Fibroblast of lung (primary cell): Measurements from ENCODE around the gene TMC1. TPM values are rescaled to one million over a fixed set of nuclear protein-coding genes. Genes with fewer than 3 reads are reported as not detected.

Source experiments
- DNase-seq, 2 donors: peaks; one replicate each; pipeline versions ENCODE4 v3.0.0 to v3.0.0-alpha.2; 2010; ENCODE audit warnings: low read depth in 2 of 2
- H2AFZ ChIP-seq: 2 replicates; pipeline ENCODE4 v1.5.1; 2012; ENCODE audit warnings: low read length, control low read depth, inconsistent platforms
- H3K27ac ChIP-seq: 2 replicates; pipeline ENCODE4 v1.5.1; 2011; ENCODE audit warnings: low read length, control low read depth; ENCODE audit not compliant: insufficient read depth
- H3K27me3 ChIP-seq: 2 replicates; pipeline ENCODE4 v1.5.1; 2011; ENCODE audit warnings: mild to moderate bottlenecking, low read length; ENCODE audit not compliant: control insufficient read depth, insufficient read depth
- H3K36me3 ChIP-seq: 2 replicates; pipeline ENCODE4 v1.5.1; 2011; ENCODE audit warnings: low read length; ENCODE audit not compliant: control insufficient read depth, insufficient read depth
- H3K4me1 ChIP-seq: 2 replicates; pipeline ENCODE4 v1.5.1; 2011; ENCODE audit warnings: low read length; ENCODE audit not compliant: control insufficient read depth, insufficient read depth; ENCODE audit errors: extremely low read depth
- H3K4me2 ChIP-seq: 2 replicates; pipeline ENCODE4 v1.5.1; 2011; ENCODE audit warnings: low read length, control low read depth; ENCODE audit not compliant: insufficient read depth; ENCODE audit errors: extremely low read depth
- H3K4me3 ChIP-seq, 4 experiments: fragments of 200-600 bp in 1 of 4; sonication (generic) in 1 of 4; replicated peaks in 1 of 4; 2 replicates each; pipeline ENCODE4 v1.5.1; 2011 to 2016; ENCODE audit warnings: low read length in 4 of 4, low read depth in 3 of 4, mild to moderate bottlenecking in 3 of 4, control low read depth in 2 of 4, inconsistent platforms in 1 of 4, mixed read lengths in 1 of 4; ENCODE audit not compliant: insufficient read depth in 1 of 4; ENCODE audit errors: control extremely low read depth in 1 of 4
- H3K79me2 ChIP-seq: 2 replicates; pipeline ENCODE4 v1.5.1; 2012; ENCODE audit warnings: mild to moderate bottlenecking, low read length, inconsistent platforms; ENCODE audit not compliant: control insufficient read depth, insufficient read depth
- H3K9ac ChIP-seq: 2 replicates; pipeline ENCODE4 v1.5.1; 2011; ENCODE audit warnings: mild to moderate bottlenecking, low read length, control low read depth; ENCODE audit not compliant: insufficient read depth
- H3K9me3 ChIP-seq: 2 replicates; pipeline ENCODE4 v1.5.1; 2012; ENCODE audit warnings: low read depth, low read length; ENCODE audit not compliant: control insufficient read depth, insufficient read depth
- H4K20me1 ChIP-seq: 2 replicates; pipeline ENCODE4 v1.5.1; 2011; ENCODE audit warnings: low read length; ENCODE audit not compliant: control insufficient read depth, insufficient read depth; ENCODE audit errors: extremely low read depth
- CTCF ChIP-seq, 2 donors: IDR thresholded peaks in 1 of 2; conservative IDR thresholded peaks in 1 of 2; 1 replicate in 1 of 2; 2 replicates in 1 of 2; pipeline ENCODE4 v1.5.1; 2011 to 2012; ENCODE audit warnings: low read length in 2 of 2, control low read depth in 1 of 2, inconsistent platforms in 1 of 2, low read depth in 1 of 2, mild to moderate bottlenecking in 1 of 2
- EZH2 ChIP-seq: IDR thresholded peaks from 2 replicates; pipeline ENCODE4 v1.5.1; 2012; ENCODE audit warnings: low read length, control low read depth, mild to moderate bottlenecking; ENCODE audit errors: missing control alignments
- polyA plus RNA-seq, 2 donors: library from polyadenylated mRNA; depleted of rRNA in 1 of 2; stranded (reverse) in 1 of 2; unstranded in 1 of 2; fragments of >200 nt; gene quantifications; 2 replicates each; pipeline ENCODE4 v1.2.1, GENCODE V29; 2011 to 2012; ENCODE audit warnings: missing spikeins in 1 of 2
- total RNA-seq: library from RNA; depleted of rRNA; stranded (reverse); fragments of >200 nt; gene quantifications from 2 replicates; pipeline ENCODE4 v1.2.1, GENCODE V29; 2014

The TMC1 gene
- total and polyA plus RNA-seq, 2 donors (not counting 1 experiment from before 2014, with no cell fraction given) = 0.27 to 0.33 TPM

GRCh38 chr9:72627147-72627546, 105.7 kb downstream of the TMC1 start:
- Histone ChIP-seq H2AFZ (no peak overlapping the region), H3K4me2 (no peak overlapping the region), H3K27me3 (no peaks in the 10 kb centered on the region), H3K9me3 (no peaks in the 10 kb centered on the region), H4K20me1 (no peaks in the 10 kb centered on the region), H3K9ac (no peak overlapping the region), H3K4me3 (no peak overlapping the region), H3K36me3 (no peaks in the 10 kb centered on the region), H3K79me2 (no peaks in the 10 kb centered on the region), H3K27ac (no peak overlapping the region), H3K4me1 (no peaks in the 10 kb centered on the region)
- DNase-seq = no peak
- TF ChIP-seq CTCF (conservative IDR thresholded peaks at IDR 0.05 in 1 of 2, IDR thresholded peaks at IDR 0.05 in 1 of 2; ENCODE audit: low read depth in 1 of 2, low read length in 2 of 2) (no peak), EZH2 (no peak)

- Histone ChIP-seq H2AFZ (no peak overlapping the region), H3K79me2 (no peaks in the 10 kb centered on the region), H3K4me2 (no peak overlapping the region), H3K27ac (no peak overlapping the region), H3K4me1 (no peaks in the 10 kb centered on the region), H3K27me3 (no peaks in the 10 kb centered on the region), H3K36me3 (no peaks in the 10 kb centered on the region), H3K9ac (no peak overlapping the region), H3K9me3 (no peaks in the 10 kb centered on the region), H4K20me1 (no peaks in the 10 kb centered on the region), H3K4me3 (no peak overlapping the region)
- TF ChIP-seq CTCF (conservative IDR thresholded peaks at IDR 0.05 in 1 of 2, IDR thresholded peaks at IDR 0.05 in 1 of 2; ENCODE audit: low read depth in 1 of 2, low read length in 2 of 2) = no peak
- TF ChIP-seq EZH2 = no peak
- DNase-seq = no peak
Observed at GRCh38 chr9:72627956-72628540, 106.6 kb downstream of the TMC1 start.

- no peak overlapping the region for H3K9ac ChIP-seq
- H3K4me2 ChIP-seq = no peak overlapping the region
- H3K9me3 ChIP-seq = no peaks in the 10 kb centered on the region
- H3K4me3 ChIP-seq = no peak overlapping the region
- H3K27ac ChIP-seq = no peak overlapping the region
- no peaks in the 10 kb centered on the region for H3K79me2 ChIP-seq
- TF ChIP-seq EZH2 (no peak), CTCF (conservative IDR thresholded peaks at IDR 0.05 in 1 of 2, IDR thresholded peaks at IDR 0.05 in 1 of 2; ENCODE audit: low read depth in 1 of 2, low read length in 2 of 2) (no peak)
- H3K36me3 ChIP-seq = no peaks in the 10 kb centered on the region
- H2AFZ ChIP-seq = no peak overlapping the region
- DNase-seq = peak; percentile 31 to 81
- no peaks in the 10 kb centered on the region for H4K20me1 ChIP-seq
- H3K4me1 ChIP-seq = no peaks in the 10 kb centered on the region
- H3K27me3 ChIP-seq = no peaks in the 10 kb centered on the region
Observed at GRCh38 chr9:72633966-72634365, 112.6 kb downstream of the TMC1 start.
